ENCODE results near the gene UGT2A2. TPM values are rescaled to one million over a fixed set of nuclear protein-coding genes. Genes with fewer than 3 reads are reported as not detected.

The UGT2A2 gene
- total RNA-seq, 1 donor from 2014 or later, result not detected

GRCh38 chr4:69656653-69657158 is 17.3 kb upstream of the UGT2A2 start:
- Mint-ChIP-seq H3K27ac (no peak overlapping the region), H3K4me3 (no peak overlapping the region), H3K9me3 (no peaks in the 10 kb centered on the region), H3K4me1 (no peaks in the 10 kb centered on the region), H3K27me3 (no peaks in the 10 kb centered on the region), H3K36me3 (ENCODE audit: low read depth) (no peaks in the 10 kb centered on the region)
- TF ChIP-seq, protein P1, sequence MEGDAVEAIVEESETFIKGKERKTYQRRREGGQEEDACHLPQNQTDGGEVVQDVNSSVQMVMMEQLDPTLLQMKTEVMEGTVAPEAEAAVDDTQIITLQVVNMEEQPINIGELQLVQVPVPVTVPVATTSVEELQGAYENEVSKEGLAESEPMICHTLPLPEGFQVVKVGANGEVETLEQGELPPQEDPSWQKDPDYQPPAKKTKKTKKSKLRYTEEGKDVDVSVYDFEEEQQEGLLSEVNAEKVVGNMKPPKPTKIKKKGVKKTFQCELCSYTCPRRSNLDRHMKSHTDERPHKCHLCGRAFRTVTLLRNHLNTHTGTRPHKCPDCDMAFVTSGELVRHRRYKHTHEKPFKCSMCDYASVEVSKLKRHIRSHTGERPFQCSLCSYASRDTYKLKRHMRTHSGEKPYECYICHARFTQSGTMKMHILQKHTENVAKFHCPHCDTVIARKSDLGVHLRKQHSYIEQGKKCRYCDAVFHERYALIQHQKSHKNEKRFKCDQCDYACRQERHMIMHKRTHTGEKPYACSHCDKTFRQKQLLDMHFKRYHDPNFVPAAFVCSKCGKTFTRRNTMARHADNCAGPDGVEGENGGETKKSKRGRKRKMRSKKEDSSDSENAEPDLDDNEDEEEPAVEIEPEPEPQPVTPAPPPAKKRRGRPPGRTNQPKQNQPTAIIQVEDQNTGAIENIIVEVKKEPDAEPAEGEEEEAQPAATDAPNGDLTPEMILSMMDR (IDR thresholded peaks at IDR 0.05), result no peak
- POLR2A ChIA-PET, result no interaction called here
- ATAC-seq (ENCODE audit: low read depth), result no peak
- no peak for DNase-seq
- CTCF ChIA-PET, result no interaction called here
- intact Hi-C loops (cut with micrococcal nuclease), result no loop called here

DNA sequence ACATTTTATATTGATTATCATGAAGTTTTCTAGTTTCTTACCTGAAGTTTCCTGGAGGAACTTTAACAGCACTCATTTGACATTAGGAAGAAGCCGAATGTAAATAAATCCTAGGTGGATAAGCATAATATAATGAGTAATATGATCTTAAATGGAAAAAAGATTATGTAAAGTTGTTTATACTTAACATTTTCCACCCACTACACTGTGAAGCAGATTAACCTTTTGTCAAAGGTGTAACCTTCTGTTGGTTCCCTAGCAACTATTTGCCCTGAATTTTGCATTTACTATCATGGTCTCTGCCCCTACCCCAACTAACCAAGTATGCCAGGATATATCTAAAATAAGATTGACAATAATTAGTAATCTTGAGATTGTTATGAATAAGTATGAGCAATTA is 13.7 kb upstream of the UGT2A2 start, which contains the start of gene UGT2A1:
Gene UGT2A1, minus strand, starts transcription at position 101 of the 400 bp plus-strand sequence. CDS start 5,603 bp downstream, outside the sequence.
- ChIA-PET POLR2A (no interaction called here), CTCF (no interaction called here)
- Mint-ChIP-seq H3K9me3 (no peaks in the 10 kb centered on the region), H3K4me3 (no peak within 1 kb of the TSS), H3K4me1 (no peaks in the 10 kb centered on the region), H3K27me3 (no peaks in the 10 kb centered on the region), H3K36me3 (ENCODE audit: low read depth) (no peaks in the 10 kb centered on the region), H3K27ac (no peak within 1 kb of the TSS)
- intact Hi-C loops (cut with micrococcal nuclease), result no loop called here
- DNase-seq (no peak), ATAC-seq (ENCODE audit: low read depth) (no peak)
- TF ChIP-seq, protein P1 (IDR thresholded peaks at IDR 0.05), result no peak

DNA sequence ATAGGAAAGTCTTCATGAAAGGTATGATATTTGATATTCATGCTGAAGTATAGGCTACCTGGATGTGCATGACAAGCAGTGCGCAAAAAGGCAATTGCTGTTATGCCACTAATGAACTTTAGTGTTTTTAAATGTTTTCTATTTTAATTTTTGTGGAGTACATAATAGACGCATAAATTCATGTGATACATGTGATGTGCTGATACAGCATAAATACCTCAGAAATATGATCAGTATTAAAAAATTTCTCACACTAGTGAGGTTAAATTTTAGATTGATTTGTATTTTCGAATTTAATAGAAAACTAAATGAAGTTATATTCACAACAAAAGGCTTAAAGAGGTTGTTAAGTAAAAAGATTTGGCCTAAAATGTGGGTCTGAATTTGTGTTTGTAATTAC is 11.4 kb upstream of the UGT2A2 start:
- Mint-ChIP-seq H3K4me3 (no peak overlapping the region), H3K27ac (no peak overlapping the region), H3K27me3 (no peaks in the 10 kb centered on the region), H3K4me1 (no peaks in the 10 kb centered on the region), H3K9me3 (no peaks in the 10 kb centered on the region), H3K36me3 (ENCODE audit: low read depth) (no peaks in the 10 kb centered on the region)
- intact Hi-C loops (cut with micrococcal nuclease), result no loop called here
- ChIA-PET POLR2A (no interaction called here), CTCF (no interaction called here)
- DNase-seq (no peak), ATAC-seq (ENCODE audit: low read depth) (no peak)
- TF ChIP-seq, protein P1 (IDR thresholded peaks at IDR 0.05), result no peak

DNA sequence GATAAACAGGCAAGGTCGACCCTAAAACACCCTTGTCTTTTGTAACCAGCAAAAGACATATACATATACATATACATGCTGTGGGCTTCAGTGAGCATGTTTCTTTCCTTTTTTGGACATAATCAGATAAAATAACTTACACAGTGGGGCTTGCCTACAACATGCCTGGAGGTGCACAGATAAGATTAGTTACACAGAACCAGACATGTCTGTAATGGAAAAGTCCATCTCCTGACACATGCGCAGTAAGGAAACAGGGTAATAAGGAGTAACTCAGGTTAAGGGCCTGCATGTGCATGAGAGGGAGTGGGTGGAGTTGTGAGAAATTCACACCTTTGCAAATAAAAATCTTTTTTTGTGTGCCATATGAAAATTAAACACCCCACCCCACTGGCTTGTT is 10.2 kb upstream of the UGT2A2 start:
- Mint-ChIP-seq H3K27me3 (no peaks in the 10 kb centered on the region), H3K4me1 (no peaks in the 10 kb centered on the region), H3K27ac (no peak overlapping the region), H3K4me3 (no peak overlapping the region), H3K36me3 (ENCODE audit: low read depth) (no peaks in the 10 kb centered on the region), H3K9me3 (no peaks in the 10 kb centered on the region)
- TF ChIP-seq, protein P1 (IDR thresholded peaks at IDR 0.05), result no peak
- DNase-seq, result no peak
- no peak for ATAC-seq (ENCODE audit: low read depth)
- intact Hi-C loops (cut with micrococcal nuclease), result no loop called here
- ChIA-PET POLR2A (no interaction called here), CTCF (no interaction called here)

GRCh38 chr4:69649207-69649606 is 9.8 kb upstream of the UGT2A2 start:
- Mint-ChIP-seq H3K27ac (no peak overlapping the region), H3K4me1 (no peaks in the 10 kb centered on the region), H3K9me3 (no peaks in the 10 kb centered on the region), H3K27me3 (no peaks in the 10 kb centered on the region), H3K36me3 (ENCODE audit: low read depth) (no peaks in the 10 kb centered on the region), H3K4me3 (no peak overlapping the region)
- ATAC-seq (ENCODE audit: low read depth), result no peak
- POLR2A ChIA-PET, result no interaction called here
- CTCF ChIA-PET, result no interaction called here
- TF ChIP-seq, protein P1 (IDR thresholded peaks at IDR 0.05), result no peak
- intact Hi-C loops (cut with micrococcal nuclease), result no loop called here
- no peak for DNase-seq
